PC-9 (cell line): Measurements from ENCODE around the gene PBX4.

ENCODE experiments used
- CTCF ChIP-seq: fragments of 200-600 bp; sonication (generic); conservative IDR thresholded peaks from 2 replicates; pipeline ENCODE4 v1.6.1; 2017; ENCODE audit warnings: mixed run types, antibody characterized with exemption, mild to moderate bottlenecking, moderate library complexity
- EZH2 ChIP-seq: fragments of 200-600 bp; sonication (generic); IDR thresholded peaks from 2 replicates; pipeline ENCODE4 v1.8.0; 2017; ENCODE audit warnings: antibody characterized with exemption, low read depth

GRCh38 chr19:19642506-19643157 lies 24.1 kb upstream of the PBX4 start:
- no peak for TF ChIP-seq CTCF
- TF ChIP-seq EZH2, result no peak
